Astrocyte (in vitro differentiated cells and primary cell): Measurements from ENCODE around the gene APLP1. TPM values are rescaled to one million over a fixed set of nuclear protein-coding genes. Genes with fewer than 3 reads are reported as not detected.

ENCODE experiments used
- DNase-seq: peaks from one replicate; pipeline ENCODE4 v3.0.0-alpha.2; 2010; ENCODE audit warnings: low read depth
- FAIRE-seq: peaks from 2 replicates; lab custom pipeline; 2011; peaks lifted over from hg19 to GRCh38; lab: Jason Lieb, UNC
- H2AFZ ChIP-seq: 2 replicates; pipeline ENCODE4 v1.6.0; 2012; ENCODE audit warnings: low read depth, low read length, inconsistent platforms
- H3K27ac ChIP-seq: 2 replicates; pipeline ENCODE4 v1.5.1; 2011; ENCODE audit warnings: low read depth, low read length, inconsistent platforms
- H3K27me3 ChIP-seq: 2 replicates; pipeline ENCODE4 v1.6.0; 2011; ENCODE audit warnings: low read length, inconsistent platforms; ENCODE audit not compliant: insufficient read depth
- H3K36me3 ChIP-seq: 2 replicates; pipeline ENCODE4 v1.5.1; 2011; ENCODE audit warnings: low read length, inconsistent platforms; ENCODE audit not compliant: insufficient read depth
- H3K4me1 ChIP-seq: 2 replicates; pipeline ENCODE4 v1.5.1; 2011; ENCODE audit warnings: low read length, inconsistent platforms; ENCODE audit not compliant: insufficient read depth
- H3K4me2 ChIP-seq: 2 replicates; pipeline ENCODE4 v1.6.0; 2012; ENCODE audit warnings: low read length, inconsistent platforms
- H3K4me3 ChIP-seq: 2 replicates; pipeline ENCODE4 v1.5.1; 2011; ENCODE audit warnings: low read depth, mild to moderate bottlenecking, low read length, inconsistent platforms; ENCODE audit not compliant: insufficient read depth
- H3K79me2 ChIP-seq: 2 replicates; pipeline ENCODE4 v1.6.0; 2012; ENCODE audit warnings: mild to moderate bottlenecking, low read length, inconsistent platforms; ENCODE audit not compliant: insufficient read depth
- H3K9ac ChIP-seq: 2 replicates; pipeline ENCODE4 v1.6.0; 2012; ENCODE audit warnings: mild to moderate bottlenecking, low read length, inconsistent platforms
- H3K9me3 ChIP-seq: 2 replicates; pipeline ENCODE4 v1.5.1; 2012; ENCODE audit warnings: low read depth, mild to moderate bottlenecking, low read length, inconsistent platforms; ENCODE audit not compliant: insufficient read depth
- H4K20me1 ChIP-seq: 2 replicates; pipeline ENCODE4 v1.6.0; 2012; ENCODE audit warnings: low read length, inconsistent platforms; ENCODE audit not compliant: insufficient read depth
- H3K27ac Mint-ChIP-seq: one replicate; pipeline ENCODE4 v1.8.0; 2021; ENCODE audit warnings: mild to moderate bottlenecking, mixed read lengths; ENCODE audit not compliant: unreplicated experiment
- H3K27me3 Mint-ChIP-seq: one replicate; pipeline ENCODE4 v1.8.0; 2021; ENCODE audit warnings: low read depth, mixed read lengths; ENCODE audit not compliant: unreplicated experiment
- H3K36me3 Mint-ChIP-seq: one replicate; pipeline ENCODE4 v1.8.0; 2021; ENCODE audit warnings: low read depth, mixed read lengths; ENCODE audit not compliant: unreplicated experiment
- H3K4me1 Mint-ChIP-seq: one replicate; pipeline ENCODE4 v1.8.0; 2021; ENCODE audit warnings: low read depth, mixed read lengths; ENCODE audit not compliant: unreplicated experiment
- H3K4me3 Mint-ChIP-seq: one replicate; pipeline ENCODE4 v1.8.0; 2021; ENCODE audit warnings: mild to moderate bottlenecking, moderate library complexity, mixed read lengths; ENCODE audit not compliant: unreplicated experiment
- H3K9me3 Mint-ChIP-seq: one replicate; pipeline ENCODE4 v1.8.0; 2021; ENCODE audit warnings: mild to moderate bottlenecking, mixed read lengths; ENCODE audit not compliant: unreplicated experiment
- EZH2 ChIP-seq: IDR thresholded peaks from 2 replicates; pipeline ENCODE4 v1.6.1; 2012; ENCODE audit warnings: mild to moderate bottlenecking, low read length, inconsistent platforms; ENCODE audit not compliant: insufficient read depth
- total RNA-seq: library from RNA; stranded (reverse); gene quantifications from 2 replicates; pipeline ENCODE4 v1.2.1, GENCODE V29; 2021
- TF ChIP-seq, protein P1 (sequence below): IDR thresholded peaks from 2 replicates; pipeline ENCODE4 v1.5.1; 2011; ENCODE audit warnings: low read depth, mild to moderate bottlenecking, inconsistent platforms, low read length, moderate library complexity; ENCODE audit not compliant: insufficient read depth

APLP1 gene
- total RNA-seq, 1 donor from 2014 or later = 69.4 TPM

DNA sequence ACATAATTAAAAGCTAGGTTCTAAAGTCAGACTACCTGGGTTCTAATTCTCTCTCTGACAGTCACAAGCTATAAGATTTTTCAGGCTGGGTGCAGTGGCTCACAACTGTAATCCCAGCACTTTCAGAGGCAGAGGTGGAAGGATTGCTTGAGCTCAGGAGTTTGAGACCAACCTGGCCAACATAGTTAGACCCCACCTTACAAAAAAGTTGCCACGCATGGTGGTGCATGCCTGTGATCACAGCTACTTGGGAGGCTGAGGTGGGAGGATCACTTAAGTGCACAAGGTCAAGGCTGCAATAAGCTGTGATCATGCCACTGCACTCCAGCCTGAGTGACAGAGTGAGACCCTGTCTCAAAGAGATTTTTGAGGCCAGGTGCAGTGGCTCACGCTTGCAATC lies 26.0 kb downstream of the APLP1 start:
- Mint-ChIP-seq H3K9me3 (no peaks in the 10 kb centered on the region), H3K4me3 (no peak overlapping the region), H3K36me3 (peaks cover 9% of the 10 kb centered on the region), H3K27me3 (no peaks in the 10 kb centered on the region), H3K27ac (no peak overlapping the region), H3K4me1 (peaks cover 2% of the 10 kb centered on the region)
- Histone ChIP-seq H3K27me3 (no peaks in the 10 kb centered on the region), H3K9ac (no peak overlapping the region), H3K9me3 (no peaks in the 10 kb centered on the region), H3K4me1 (peaks cover 4% of the 10 kb centered on the region), H2AFZ (no peak overlapping the region), H3K4me2 (no peak overlapping the region), H3K36me3 (peaks cover 6% of the 10 kb centered on the region), H4K20me1 (peaks cover 4% of the 10 kb centered on the region), H3K79me2 (peaks cover 4% of the 10 kb centered on the region), H3K4me3 (no peak overlapping the region), H3K27ac (no peak overlapping the region)
- no peak for TF ChIP-seq EZH2
- TF ChIP-seq, protein P1, sequence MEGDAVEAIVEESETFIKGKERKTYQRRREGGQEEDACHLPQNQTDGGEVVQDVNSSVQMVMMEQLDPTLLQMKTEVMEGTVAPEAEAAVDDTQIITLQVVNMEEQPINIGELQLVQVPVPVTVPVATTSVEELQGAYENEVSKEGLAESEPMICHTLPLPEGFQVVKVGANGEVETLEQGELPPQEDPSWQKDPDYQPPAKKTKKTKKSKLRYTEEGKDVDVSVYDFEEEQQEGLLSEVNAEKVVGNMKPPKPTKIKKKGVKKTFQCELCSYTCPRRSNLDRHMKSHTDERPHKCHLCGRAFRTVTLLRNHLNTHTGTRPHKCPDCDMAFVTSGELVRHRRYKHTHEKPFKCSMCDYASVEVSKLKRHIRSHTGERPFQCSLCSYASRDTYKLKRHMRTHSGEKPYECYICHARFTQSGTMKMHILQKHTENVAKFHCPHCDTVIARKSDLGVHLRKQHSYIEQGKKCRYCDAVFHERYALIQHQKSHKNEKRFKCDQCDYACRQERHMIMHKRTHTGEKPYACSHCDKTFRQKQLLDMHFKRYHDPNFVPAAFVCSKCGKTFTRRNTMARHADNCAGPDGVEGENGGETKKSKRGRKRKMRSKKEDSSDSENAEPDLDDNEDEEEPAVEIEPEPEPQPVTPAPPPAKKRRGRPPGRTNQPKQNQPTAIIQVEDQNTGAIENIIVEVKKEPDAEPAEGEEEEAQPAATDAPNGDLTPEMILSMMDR = no peak
- DNase-seq (no peak), FAIRE-seq (no peak)

DNA sequence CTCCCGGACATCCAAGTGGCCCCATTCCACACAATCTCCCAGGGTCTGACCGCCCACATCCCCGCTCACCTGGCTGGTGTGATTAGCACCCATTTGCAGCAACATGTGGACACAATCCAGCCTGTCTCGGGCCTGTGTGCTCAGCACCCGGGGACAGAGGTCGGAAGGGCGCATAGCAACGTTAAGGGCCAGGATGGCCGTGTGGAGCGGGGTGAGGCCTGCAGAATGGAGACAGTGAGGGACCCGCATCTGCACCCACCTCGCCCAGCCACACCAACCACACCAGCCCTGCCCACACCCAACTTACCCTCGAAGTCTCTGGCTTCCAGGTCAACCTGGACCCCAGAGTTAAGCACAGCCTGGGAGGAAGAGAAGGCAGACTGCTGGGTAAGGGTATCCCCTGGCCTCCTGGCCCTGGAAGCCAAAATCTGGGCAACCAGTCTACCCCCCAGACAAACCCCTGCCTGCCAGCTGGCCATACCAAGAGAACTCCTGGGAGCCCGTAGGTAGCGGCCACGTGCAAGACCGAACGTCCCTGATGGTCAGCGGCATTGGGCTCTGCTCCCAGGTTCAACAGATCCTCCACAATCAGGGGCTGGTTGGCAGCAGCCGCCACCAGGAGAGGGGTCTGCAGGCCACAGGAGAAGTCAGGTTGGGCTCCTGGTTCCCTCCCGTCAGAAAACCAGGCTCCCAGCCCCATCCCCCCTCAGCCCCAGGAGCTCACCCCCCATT lies 27.7 kb downstream of the APLP1 start:
- Histone ChIP-seq H3K27ac (no peak overlapping the region), H3K36me3 (peaks cover 2% of the 10 kb centered on the region), H2AFZ (no peak overlapping the region), H3K9ac (no peak overlapping the region), H3K79me2 (peaks cover 4% of the 10 kb centered on the region), H3K4me1 (peaks cover 9% of the 10 kb centered on the region), H4K20me1 (no peaks in the 10 kb centered on the region), H3K4me3 (no peak overlapping the region), H3K9me3 (no peaks in the 10 kb centered on the region), H3K27me3 (no peaks in the 10 kb centered on the region), H3K4me2 (no peak overlapping the region)
- TF ChIP-seq EZH2 = no peak
- TF ChIP-seq, protein P1 = no peak
- H3K9me3 Mint-ChIP-seq = no peaks in the 10 kb centered on the region
- H3K27ac Mint-ChIP-seq = no peak overlapping the region
- H3K27me3 Mint-ChIP-seq = no peaks in the 10 kb centered on the region
- no peak overlapping the region for H3K4me3 Mint-ChIP-seq
- no peak for DNase-seq
- peaks cover under 1% of the 10 kb centered on the region for H3K36me3 Mint-ChIP-seq
- peaks cover 4% of the 10 kb centered on the region for H3K4me1 Mint-ChIP-seq
- FAIRE-seq = no peak

DNA sequence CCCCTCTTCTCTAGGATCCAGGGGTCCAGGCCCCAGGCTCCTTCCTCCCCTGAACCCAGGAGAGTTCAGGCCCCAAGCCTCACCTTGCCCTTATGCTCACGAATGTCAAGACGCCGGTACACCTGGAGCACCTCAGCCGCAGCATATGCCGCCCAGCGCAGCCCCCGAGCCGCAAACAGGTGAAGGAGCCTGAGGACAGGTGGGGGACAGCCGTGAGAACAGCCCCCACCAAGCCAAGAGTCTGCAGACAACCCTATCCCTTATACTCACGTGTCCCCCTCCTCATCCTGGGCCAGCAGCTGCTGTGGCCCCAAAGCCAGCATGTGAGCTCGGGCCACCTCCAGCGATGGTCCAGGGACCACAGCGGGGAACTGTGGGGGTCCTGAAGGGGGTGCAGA lies 28.3 kb downstream of the APLP1 start:
- no peak overlapping the region for H3K4me3 ChIP-seq
- H3K27me3 Mint-ChIP-seq = no peaks in the 10 kb centered on the region
- no peaks in the 10 kb centered on the region for H4K20me1 ChIP-seq
- no peak overlapping the region for H3K4me2 ChIP-seq
- H2AFZ ChIP-seq = no peak overlapping the region
- H3K27ac Mint-ChIP-seq = no peak overlapping the region
- no peaks in the 10 kb centered on the region for H3K36me3 Mint-ChIP-seq
- no peaks in the 10 kb centered on the region for H3K9me3 ChIP-seq
- H3K79me2 ChIP-seq = peaks cover 4% of the 10 kb centered on the region
- FAIRE-seq = no peak
- H3K4me3 Mint-ChIP-seq = no peak overlapping the region
- no peak for TF ChIP-seq EZH2
- TF ChIP-seq, protein P1 = no peak
- DNase-seq = no peak
- peaks cover 6% of the 10 kb centered on the region for H3K4me1 Mint-ChIP-seq
- H3K27me3 ChIP-seq = no peaks in the 10 kb centered on the region
- no peak overlapping the region for H3K27ac ChIP-seq
- H3K9me3 Mint-ChIP-seq = no peaks in the 10 kb centered on the region
- H3K9ac ChIP-seq = no peak overlapping the region
- peaks cover 14% of the 10 kb centered on the region for H3K4me1 ChIP-seq
- H3K36me3 ChIP-seq = peaks cover 2% of the 10 kb centered on the region
